Measurements from ENCODE around the gene C1orf159.
"Not testable (repeated sequence)": the region's sequence is repeated elsewhere in the genome, so short reads cannot be mapped to it uniquely, and the experiment has no call there.

C1orf159 gene

DNA sequence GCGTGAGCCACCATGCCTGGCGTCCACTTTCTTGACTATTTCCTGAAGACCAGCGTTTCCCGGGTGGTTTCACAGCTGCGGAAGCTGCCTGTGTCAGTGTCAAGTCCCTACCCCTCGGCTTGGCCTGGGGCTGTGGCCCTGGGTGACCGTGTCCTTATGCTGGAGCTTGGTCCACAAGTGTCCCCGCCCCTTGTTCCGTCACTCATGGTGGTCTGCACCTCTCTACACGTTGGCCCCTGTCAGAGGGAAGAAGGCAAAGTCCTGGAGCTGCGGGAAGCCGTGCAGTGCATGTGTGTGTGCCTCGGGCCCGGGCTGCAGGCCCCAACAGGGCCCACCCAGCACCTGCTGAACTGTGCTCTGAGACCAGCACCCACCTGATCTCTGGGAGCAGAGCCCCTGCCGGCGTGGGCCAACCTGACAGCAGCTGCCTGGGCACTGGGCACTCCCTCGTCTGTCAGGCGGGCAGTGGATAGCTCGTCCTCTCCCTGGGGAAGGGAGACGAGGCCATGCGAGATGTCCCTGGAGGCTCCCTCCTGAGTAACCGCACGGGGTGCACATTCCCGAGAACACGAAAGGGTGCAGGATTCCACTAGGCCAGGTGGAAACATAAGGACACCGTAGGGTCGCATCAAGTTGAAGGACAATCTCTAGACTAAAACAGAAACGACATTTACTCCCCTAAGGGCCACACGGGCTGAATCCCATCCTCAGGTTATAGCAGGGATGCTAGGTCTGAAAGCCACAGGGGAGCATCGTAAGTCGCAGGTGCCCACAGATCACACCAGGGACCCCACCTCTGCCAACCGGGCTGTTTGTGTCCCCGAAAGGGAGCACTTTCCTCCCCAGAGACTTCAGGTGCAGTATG lies 2.4 kb upstream of the C1orf159 start:
- DNase-seq (ENCODE audit: low read depth) = no peak

DNA sequence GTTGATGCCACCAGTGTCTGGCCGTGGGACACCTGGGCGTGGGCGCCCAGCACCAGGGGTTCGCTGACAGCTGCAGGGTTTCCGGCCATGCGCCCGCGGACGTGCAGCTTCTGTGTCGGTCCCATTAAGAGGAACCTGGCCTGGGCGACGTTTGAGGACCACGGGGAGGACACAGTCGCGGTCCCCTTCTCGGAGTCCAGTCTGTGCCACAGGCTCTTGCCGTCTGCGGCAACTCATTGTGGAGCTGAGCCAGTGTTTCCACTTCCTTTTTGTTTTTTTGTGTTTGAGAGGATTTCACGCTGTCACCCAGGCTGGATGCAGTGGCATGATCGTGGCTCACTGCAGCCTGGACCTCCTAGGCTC lies 1.6 kb upstream of the C1orf159 start:
- no peak for DNase-seq (ENCODE audit: low read depth)

DNA sequence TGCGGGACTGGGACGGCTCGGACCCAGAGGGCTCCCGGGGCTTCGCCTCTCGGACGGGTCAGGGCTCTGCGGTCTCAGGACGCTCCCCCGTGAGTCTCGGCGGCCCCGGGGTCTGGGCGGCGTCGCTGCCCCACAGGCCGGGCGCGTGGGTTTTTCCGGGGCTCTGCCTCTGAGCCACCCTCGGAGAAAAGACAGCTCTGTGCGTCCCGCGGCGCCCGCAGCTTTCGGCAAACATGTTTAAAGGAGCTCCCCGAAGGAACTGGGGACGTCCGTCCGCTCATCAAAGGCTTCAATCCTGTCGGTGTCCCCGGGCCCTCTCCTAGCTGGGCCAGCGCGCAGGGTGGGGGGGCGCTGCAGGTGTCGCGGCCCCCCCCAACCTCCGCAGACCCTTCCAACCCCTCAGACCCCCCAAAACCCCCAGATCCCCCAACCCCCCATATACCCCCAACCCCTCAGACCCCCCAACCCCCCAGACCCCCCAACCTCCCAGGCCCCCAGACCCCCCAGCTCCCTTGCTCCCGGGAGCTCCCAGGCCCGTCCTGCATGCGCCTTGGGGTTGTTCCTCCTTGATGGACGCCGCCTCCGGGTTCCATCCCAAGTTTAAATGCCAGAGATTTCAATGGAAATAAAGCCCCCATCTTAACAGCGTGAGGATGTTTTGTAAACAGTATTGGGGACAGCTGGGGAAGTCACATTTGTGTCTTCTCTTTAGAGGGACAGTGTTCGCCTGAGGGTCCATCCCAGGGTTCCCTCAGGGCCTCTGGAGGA lies 996 bp upstream of the C1orf159 start:
- DNase-seq (ENCODE audit: low read depth) = no peak

DNA sequence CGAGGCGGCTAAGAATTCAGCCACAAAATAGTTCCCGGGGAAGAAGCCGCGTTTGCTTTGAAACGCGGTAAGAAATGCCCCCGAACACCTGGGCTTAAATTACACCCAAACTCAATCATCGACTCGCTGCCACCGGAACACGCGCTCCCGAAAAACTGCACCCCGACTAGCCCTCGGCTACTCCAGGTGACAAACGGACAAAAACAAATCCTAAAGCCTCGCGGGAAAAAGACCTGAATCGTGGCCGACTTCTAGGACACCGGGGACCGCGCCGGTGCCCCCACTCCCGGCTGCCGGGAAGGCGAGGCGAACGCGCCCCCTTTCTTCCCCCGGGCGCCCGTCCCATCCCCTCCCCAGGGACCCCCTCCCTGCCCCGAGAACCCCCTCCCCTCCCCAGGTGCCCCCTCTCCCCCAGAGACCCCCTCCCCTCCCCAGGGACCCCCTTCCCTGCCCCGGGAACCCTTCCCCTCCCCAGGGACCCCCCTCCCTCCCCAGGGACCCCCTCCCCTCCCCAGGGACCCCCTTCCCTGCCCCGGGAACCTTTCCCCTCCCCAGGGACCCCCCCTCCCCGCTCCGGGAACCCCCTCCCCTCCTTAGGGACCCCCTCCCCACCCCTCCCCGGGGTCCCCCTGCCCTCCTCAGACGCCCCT lies 628 bp downstream of the C1orf159 start:
- DNase-seq (ENCODE audit: low read depth) = no peak

DNA sequence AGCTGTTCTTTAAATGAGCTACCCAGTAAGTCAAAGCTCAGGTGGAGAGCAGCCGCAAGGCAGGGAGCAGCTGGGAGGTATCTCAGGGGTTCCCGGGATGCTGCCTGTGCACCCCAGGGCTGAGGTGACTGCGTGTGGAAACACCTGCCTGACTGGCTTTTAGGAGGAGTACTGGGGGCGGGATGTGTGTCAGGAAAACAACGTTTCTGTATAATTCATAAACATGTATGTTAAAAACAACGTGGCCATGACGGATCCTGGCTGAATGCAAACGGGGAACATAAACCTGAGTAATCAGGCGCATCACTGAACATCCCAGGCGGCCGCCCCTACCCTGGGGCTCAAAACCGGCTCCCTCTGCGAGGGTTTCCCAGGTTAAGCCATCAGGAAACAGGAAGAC lies 1.5 kb downstream of the C1orf159 start:
- DNase-seq (ENCODE audit: low read depth) = no peak

DNA sequence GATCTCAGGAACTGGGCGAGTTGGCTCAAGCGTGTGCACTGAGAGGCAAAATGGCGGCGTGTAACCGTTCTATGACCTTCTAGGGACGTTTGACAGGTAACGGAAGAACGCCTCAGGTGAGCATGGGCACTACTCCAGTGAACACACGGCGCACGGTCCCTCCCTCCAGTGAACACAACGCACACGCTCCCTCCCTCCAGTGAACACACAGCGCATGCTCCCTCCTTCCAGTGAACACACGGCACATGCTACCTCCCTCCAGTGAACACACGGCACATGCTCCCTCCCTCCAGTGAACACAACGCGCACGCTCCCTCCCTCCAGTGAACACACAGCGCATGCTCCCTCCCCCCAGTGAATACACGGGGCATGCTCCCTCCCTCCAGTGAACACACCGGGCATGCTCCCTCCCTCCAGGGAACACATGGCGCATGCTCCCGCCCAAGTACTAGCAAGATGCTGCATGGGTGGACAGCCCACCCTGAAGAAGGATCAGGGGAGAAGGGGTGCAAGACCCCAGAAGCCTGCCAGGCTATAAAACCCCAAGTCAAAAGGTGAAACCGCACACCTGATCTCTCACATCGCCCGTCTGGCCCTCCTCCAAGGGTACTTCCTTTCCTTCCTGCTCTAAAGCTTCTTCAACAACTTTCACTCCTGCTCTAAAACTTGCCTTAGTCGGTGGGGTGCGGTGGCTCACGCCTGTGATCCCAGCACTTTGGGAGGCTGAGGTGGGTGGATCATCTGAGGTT lies 3.5 kb downstream of the C1orf159 start:
- no peak for DNase-seq (ENCODE audit: low read depth)

DNA sequence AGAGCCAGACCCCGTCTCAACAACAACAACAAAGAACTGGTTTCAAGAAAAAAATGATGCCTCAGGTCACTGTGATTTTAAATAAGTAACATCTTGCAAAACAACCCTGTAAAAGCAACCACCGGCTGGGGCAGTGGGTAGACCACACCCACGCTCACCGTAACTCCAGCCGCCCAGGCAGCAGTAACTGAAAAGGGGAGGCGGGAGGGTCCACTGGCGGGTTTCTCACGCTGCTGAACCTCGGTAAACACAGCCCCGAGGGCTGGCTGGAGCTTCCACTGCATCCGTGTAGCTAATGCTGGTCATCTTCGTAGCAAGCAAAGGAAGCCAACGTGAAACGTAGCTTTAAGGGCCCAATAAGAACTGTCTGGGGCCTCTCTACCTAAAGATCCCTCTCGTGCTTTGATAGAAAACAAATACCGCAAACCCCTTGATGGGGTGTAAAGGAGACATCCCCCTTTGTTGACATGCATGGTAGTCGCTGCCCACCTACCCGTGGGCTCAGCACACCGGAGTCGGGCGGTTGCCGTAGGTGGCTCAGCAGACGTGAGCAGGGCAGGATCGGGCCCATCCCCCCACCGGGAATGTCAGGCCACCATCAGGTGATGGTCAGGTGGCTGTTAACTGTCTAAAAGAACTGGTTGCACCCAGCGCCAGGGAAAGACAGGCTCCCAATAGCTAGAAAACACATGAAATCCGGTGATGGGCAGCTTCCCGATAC lies 4.2 kb downstream of the C1orf159 start:
- no peak for DNase-seq (ENCODE audit: low read depth)

DNA sequence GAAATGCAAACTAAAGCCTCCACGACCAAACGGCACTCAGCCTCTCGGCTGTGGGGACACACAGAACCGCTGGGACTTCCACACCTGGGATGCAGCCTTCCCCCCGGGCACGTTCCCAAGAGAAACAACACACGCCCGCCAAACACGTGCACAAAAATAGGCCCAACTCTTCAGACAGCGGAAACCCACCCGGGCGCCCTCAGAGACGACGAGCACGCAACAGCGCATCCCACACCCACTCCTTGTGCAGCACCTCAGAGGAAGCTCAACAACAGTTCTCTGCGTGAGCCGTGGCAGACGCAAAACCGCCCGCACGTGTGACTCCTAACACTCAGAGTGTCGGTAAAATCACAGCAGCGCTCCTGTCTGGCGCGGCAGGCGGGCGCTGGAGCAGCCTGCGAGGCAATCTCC lies 5.3 kb downstream of the C1orf159 start:
- DNase-seq (ENCODE audit: low read depth) = no peak

DNA sequence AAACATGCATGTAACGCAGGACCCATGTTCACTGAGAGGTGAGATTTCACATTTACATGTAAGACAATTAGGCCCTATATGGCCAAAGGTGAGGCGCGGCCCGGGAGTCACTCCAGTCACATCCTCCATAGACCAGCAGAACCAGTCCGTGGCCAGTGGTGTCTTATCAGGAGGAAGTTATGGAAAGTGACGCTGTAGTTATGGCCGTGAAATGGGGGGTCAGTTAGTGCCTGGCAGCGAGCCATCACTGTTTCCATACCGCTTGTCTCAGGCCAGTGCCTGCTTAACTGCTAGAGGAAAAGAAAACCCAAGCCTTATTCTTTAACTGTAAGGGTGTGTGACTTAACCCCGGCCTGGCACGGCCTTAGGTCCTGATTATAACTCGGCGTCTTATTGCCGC lies 6.1 kb downstream of the C1orf159 start:
- no peak for DNase-seq (ENCODE audit: low read depth)

DNA sequence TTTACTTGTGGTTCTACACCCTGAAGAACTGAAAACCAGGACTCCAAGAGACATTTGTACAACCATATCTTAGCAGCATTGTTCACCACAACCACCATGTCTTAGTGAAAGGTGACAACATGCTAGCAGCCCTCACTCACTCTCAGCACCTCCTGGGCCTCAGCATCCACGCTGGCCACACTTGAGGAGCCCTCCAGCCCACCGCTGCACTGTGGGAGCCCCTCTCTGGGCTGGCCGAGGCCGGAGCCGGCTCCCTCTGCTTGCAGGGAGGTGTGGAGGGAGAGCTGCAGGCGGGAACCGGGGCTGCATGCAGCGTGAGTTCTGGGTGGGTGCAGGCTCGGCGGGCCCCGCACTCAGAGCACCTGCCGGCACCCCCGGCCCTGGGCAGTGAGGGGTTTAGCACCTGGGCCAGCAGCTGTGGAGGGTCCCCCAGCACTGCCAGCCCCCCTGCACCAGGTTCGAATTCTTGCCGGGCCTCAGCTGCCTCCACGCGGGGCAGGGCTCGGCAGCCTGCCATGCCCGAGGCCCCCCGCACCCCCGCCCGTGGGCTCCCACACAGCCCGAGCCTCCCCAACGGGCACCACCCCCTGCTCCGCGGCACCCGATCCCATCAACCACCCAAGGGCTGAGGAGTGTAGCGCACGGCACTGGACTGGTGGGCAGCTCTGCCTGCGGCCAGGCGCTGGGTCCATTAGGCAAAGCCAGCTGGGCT lies 9.2 kb downstream of the C1orf159 start:
- DNase-seq (ENCODE audit: low read depth) = no peak

DNA sequence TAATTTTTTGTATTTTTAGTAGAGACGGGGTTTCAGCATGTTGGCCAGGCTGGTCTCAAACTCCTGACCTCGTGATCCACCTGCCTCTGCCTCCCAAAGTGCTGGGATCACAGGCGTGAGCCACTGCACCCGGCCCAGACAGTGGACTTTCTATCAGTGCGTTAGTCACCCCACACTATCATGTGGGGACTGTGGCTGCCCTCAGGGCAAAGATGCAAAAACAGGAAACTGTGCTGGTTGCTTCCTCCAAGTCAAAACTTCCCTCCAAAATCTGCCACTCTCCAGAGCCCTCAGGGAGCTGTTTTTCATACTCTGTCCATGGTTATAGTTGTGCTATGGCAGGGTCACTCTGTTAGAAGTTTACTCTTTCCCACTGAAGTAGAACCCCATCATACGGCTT lies 11.7 kb downstream of the C1orf159 start:
- not testable (repeated sequence) for DNase-seq (ENCODE audit: low read depth)

DNA sequence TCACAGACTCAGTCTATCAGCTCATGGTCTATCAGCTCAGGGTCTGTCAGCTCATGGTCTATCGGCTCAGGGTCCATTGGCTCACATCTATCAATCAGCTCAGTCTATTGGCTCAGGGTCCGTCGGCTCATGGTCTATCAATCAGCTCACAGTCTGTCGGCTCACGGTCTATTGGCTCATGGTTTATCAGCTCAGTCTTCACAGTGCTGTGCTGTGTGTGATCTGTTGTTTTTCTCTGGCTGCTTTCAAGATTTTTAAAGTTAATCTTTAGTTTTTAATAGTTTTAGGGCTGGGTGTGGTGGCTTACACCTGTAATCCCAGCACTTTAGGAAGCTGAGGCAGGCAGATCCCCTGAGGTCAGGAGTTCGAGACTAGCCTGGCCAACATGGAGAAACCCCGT lies 14.4 kb downstream of the C1orf159 start:
- DNase-seq (ENCODE audit: low read depth) = no peak

DNA sequence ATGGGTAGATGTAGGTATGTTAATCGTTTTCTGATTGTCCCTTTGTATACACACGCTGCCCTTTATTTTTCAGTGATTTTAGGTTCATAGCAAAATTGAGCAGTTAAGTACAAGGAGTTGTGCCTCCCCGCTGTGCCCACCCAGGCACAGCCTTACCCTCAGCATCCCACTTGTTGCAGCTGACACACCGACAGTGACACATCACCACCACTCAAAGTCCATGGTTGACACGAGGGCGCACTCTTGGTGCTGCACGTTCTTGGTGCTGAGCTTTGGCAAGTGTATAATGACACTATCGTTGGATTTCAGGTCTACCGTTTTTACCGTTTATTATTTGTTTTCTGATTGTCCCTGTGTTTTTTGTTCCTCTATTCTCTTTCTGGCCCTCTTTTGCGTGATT lies 15.6 kb downstream of the C1orf159 start:
- DNase-seq (ENCODE audit: low read depth) = no peak

DNA sequence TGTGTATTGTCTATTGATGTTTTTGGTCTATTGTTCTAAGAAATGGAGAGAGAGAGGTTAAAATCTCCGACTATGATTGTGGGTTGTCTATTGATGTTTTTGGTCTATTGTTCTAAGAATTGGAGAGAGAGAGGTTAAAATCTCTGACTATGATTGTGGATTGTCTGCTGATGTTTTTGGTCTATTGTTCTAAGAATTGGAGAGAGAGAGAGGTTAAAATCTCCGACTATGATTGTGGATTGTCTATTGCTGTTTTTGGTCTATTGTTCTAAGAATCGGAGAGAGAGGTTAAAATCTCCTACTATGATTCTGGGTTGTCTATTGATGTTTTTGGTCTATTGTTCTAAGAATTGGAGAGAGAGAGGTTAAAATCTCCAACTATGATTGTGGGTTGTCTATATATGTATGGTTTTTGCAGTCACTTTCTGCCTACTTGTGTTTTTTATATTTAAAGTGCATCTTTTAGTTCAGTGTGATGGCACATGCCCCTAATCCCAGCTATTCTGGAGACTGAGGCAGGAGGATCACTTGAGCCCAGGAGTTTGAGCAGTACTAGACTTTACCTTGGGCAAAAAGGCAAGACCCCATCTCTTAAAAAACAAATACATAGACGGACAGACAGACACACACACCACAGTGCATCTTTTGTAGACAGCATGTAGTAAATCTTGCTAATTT lies 16.2 kb downstream of the C1orf159 start:
- no peak for DNase-seq (ENCODE audit: low read depth)

DNA sequence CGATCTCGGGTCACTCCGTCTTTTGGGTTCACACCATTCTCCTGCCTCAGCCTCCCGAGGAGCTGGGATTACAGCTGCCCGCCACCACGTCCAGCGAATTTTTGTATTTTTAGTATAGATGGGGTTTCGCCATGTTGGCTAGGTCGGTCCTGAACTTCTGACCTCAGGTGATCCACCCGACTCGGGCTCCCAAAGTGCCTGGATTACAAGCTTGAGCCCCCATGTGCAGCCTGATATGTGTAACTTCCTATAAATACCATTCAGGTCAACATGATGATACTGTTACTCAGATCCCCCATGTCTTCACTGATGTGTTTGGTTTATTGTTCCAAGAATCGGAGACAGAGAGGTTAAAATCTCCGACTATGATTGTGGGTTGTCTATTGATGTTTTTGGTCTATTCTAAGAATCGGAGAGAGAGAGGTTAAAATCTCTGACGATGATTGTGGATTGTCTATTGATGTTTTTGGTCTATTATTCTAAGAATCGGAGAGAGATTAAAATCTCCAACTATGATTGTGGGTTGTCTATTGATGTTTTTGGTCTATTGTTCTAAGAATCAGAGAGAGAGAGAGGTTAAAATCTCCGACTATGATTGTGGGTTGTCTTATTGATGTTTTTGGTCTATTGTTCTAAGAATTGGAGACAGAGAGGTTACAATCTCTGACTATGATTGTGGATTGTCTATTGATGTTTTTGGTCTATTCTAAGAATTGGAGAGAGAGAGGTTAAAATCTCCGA lies 17.0 kb downstream of the C1orf159 start:
- no peak for DNase-seq (ENCODE audit: low read depth)

DNA sequence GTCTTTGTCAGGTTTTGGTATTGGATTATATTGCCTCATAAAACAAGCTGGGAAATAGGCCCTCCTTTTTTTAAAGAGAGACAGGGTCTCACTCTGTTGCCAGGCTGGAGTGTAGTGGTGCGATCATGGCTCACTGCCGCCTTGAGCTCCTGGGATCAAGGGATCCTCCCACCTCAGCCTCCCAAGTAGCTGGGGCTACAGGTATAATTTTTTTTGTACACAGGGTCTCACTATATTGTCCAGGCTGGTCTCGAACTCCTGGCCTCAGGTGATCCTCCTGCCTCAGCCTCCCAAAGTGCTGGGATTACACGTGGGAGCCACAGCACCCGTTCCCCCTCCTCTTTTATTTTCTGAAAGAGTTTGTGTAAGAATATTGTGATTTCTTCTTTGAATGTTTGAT lies 19.8 kb downstream of the C1orf159 start:
- DNase-seq (ENCODE audit: low read depth) = not testable (repeated sequence)

DNA sequence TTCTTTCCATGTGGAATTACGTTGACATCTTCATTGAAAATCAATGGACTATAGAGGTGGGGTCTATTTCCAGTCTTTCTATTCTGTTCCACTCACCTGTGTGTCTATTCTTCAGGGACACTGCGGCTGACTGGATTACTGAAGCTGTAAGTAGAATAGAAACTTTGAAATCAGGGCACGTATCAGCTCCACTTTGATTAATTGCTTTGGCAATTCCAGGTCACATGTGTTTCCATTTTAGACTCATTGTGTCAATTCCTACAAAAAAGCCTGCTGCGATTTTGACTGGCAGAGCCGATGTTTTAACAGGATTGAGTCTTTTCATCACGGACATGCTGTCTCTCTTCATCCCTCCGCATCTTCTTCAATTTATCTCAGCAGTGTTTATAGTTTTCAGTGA lies 20.9 kb downstream of the C1orf159 start:
- DNase-seq (ENCODE audit: low read depth) = no peak

DNA sequence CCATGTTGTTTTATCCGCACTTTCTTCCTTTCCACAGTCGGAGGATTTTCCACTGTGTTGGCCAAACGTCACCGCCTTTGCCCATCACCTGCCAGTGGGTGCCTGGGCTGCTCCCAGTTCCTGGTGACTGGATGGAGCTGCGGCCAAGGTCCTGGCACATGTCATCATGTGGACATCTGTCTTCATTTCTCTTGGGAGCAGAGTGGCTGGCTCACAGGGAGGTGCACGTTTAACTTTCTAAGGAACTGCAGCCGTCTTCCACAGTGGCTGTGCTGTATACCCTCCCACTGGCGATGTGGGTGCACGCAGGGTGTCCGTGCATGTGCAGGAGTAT lies 22.3 kb downstream of the C1orf159 start:
- no peak for DNase-seq (ENCODE audit: low read depth)

DNA sequence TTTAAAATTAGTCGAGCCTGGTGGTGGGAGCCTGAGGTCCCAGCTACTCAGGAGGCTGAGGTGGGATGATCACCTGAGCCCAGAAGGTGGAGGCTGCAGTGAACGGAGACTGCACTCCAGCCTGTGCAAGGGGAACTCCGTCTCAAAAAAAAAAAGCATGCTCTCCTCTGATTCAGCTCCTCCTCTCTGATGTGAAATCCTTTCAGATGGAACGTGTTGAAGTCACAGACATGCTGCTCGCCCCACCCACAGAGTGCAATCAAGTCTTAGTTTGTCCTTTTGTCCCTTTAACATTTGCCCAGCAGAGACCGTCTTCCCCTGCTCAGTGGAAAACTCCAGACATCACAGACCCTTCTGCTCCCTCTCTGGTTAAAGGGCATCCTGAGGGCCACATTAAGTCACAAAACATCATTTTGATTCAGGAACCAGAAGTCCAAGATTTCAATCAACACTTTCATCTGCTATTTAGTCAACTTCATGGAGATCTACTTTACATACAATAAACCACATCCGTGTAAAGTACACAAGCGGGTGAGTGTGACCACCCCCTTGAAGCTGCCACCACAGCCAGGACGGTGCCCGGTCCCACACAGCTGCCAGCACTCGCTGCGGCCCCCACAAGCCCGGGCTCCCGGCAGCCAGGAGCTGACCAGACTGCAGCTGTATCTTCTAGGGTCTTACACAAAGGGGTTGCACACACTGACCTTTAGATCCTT lies 22.8 kb downstream of the C1orf159 start:
- no peak for DNase-seq (ENCODE audit: low read depth)

Measured in stromal cell of bone marrow (primary cell).